Erythroblast (primary cell): Measurements from ENCODE around the gene YIPF3.
"Not testable (repeated sequence)": the region's sequence is repeated elsewhere in the genome, so short reads cannot be mapped to it uniquely, and the experiment has no call there.

Experiments
- DNase-seq, 2 experiments: peaks; one replicate each; lab custom pipeline; 2025; lab: John Stamatoyannopoulos, UW
- GATA1 ChIP-seq: IDR thresholded peaks from 2 replicates; pipeline ENCODE4 v1.6.1; 2011; ENCODE audit warnings: low read depth, mild to moderate bottlenecking, control low read depth, low read length, moderate library complexity
- POLR2A ChIP-seq: IDR thresholded peaks from 2 replicates; pipeline ENCODE4 v1.6.1; 2011; ENCODE audit warnings: mild to moderate bottlenecking, low read length

YIPF3 gene

DNA sequence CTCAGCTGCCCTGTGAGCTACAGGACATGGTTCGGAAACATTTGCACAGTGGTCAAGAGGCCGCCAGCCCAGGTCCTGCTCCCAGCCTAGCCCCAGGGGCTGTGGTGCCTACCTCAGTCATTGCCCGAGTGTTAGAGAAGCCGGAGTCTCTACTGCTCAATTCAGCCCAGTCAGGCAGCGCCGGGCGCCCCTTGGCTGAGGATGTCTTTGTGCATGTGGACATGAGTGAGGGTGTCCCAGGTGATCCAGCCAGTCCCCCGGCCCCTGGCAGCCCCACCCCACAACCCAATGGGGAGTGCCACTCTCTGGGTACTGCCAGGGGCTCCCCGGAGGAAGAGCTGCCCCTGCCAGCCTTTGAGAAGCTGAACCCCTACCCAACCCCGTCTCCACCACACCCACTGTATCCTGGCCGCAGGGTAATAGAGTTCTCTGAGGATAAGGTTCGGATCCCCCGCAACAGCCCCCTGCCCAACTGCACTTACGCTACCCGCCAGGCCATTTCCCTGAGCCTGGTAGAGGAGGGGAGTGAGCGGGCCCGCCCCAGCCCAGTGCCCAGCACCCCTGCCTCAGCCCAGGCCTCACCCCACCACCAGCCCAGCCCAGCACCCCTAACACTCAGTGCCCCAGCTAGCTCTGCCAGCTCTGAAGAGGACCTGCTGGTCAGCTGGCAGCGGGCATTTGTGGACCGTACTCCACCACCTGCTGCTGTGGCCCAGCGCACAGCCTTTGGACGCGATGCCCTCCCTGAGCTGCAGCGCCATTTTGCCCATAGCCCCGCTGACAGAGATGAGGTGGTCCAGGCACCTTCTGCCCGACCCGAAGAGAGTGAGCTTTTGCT lies 11.8 kb downstream of the YIPF3 start:
- DNase-seq = no peak
- TF ChIP-seq POLR2A = no peak
- TF ChIP-seq GATA1 = no peak

GRCh38 chr6:43503443-43503842 lies 13.3 kb downstream of the YIPF3 start:
- no peak for TF ChIP-seq GATA1
- TF ChIP-seq POLR2A = no peak
- DNase-seq = no peak

- no peak for TF ChIP-seq POLR2A
- DNase-seq = no peak
Observed at GRCh38 chr6:43502666-43503065, 14.1 kb downstream of the YIPF3 start.

DNA sequence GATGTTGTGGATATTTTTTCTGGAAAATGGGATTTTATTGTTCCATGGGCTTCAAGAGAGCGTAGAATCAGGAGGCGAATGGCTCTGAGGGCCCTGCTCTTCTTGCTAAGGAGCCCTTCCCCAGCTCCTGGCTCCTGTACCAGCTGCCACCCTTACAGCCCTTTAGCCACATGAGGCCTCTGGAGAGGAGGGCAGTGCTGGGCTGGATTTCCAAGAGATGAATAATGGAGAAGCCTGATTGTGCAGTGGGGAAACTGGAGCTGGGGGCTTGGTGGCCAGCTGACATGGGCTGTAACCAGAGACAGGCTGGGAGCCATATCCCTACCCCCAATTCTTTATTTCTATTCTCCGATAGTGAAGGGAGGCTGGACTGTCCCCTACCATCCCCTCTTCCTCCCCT lies 15.8 kb downstream of the YIPF3 start:
- TF ChIP-seq GATA1 = no peak
- TF ChIP-seq POLR2A = no peak
- no peak for DNase-seq

DNA sequence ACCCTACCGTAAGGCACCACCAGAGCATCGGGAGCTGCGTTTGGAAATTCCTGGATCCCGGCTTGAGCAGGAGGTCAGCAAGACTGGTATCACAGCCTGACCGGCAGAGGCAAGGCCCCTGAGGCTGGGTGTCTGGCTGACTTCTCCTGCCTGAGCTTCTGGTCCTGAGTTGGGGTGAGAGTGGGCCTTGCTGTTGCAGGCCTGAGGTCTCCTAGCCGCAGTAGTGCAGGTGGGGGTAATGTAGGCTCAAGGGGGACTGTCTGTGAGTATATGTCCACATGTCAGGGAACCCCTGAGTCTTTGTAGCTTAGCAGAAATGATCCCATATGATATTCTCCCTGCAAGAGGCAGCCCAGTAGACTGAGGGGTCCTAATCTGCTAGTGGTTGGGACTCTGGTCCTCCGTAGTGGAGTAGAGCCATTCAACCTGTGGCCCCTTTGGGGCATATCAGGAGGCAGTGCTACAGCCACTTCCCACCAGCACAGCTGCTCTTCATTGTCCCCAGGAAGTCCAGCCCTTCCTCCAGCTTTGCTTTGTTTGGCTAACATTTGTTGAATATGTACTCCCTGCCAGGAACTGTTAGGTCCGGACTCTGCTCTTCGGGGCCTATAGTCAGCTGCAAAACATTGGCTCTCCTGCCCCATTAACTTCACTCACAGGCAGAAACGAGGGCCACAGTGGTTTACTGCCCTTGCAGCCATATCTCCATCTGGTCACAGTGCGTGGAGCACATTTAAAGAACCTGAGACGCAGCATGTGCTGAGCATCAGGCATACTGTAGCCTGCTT lies 17.5 kb downstream of the YIPF3 start:
- no peak for TF ChIP-seq POLR2A
- TF ChIP-seq GATA1 = no peak
- DNase-seq = no peak

GRCh38 chr6:43498291-43498690 lies 18.4 kb downstream of the YIPF3 start:
- DNase-seq = not testable (repeated sequence)

- TF ChIP-seq POLR2A (no peak), GATA1 (no peak)
- no peak for DNase-seq
Observed at GRCh38 chr6:43497689-43498088, 19.0 kb downstream of the YIPF3 start.

DNA sequence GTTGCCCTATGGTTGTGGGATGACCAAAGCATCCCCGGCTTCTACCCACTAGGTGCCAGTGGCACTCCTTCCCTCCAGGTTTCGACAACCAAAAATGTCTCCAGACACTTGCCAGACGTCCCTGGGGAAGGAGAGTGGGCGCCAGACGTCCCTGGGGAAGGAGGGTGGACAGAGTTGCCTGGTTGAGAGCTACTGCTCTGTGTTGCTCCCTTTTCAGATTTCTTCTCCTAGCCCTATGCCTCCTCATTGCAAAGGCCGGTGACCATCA lies 19.7 kb downstream of the YIPF3 start:
- TF ChIP-seq POLR2A (no peak), GATA1 (no peak)
- no peak for DNase-seq

GRCh38 chr6:43496370-43497128 lies 20.2 kb downstream of the YIPF3 start:
- peak; percentile 30 to 48 for DNase-seq
- no peak for TF ChIP-seq POLR2A
- no peak for TF ChIP-seq GATA1

DNA sequence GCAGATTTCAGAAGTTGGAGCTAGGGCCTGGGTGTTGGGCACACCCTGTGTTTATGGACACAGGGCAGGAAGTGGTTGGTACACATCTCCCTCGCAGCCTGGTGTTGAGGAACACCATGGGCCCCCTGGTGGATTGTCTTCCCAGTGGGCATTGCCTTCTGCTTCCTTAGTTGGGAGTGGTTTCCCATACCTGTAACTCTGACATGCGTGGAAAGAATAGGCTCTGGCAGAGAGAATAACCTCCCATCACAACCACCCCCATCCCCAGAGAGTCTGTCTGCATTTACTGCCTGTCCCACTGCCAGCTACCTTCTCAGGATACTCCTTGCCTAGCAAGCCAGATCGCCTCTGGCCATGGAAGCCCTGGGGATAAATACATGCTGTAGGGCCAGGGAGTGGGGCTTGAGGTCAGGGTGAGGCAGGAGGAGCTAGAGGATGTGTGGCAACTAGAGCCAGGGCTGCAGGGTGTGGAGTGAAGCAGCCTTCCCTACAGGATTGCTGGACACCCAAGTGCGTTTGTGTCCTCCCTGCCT lies 21.3 kb downstream of the YIPF3 start:
- no peak for DNase-seq
- TF ChIP-seq GATA1 (no peak), POLR2A (no peak)

- TF ChIP-seq POLR2A (no peak), GATA1 (no peak)
- DNase-seq = no peak
Observed at GRCh38 chr6:43494766-43495165, 22.0 kb downstream of the YIPF3 start.

- DNase-seq = no peak
Observed at GRCh38 chr6:43494321-43494720, 22.4 kb downstream of the YIPF3 start.

DNA sequence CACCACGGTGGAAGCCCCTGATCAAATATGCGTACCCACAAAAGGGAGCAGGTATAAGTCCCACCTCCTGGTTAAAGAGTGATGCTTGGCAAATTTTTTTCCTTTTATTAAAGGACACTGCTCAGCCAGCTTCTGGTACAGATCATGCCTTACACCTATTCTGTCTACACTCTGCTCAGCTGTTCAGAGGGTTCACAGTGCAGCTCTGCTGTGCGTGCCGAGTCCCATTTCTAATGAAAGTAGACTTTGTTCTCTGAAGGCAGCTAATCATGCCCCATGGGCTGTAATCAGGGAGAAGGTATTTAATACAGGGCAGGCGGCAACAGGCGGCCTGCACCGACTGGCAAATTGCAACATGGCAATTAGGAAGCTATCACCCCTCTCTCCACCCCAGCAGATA lies 22.9 kb downstream of the YIPF3 start:
- TF ChIP-seq GATA1 = no peak
- TF ChIP-seq POLR2A = no peak
- DNase-seq = no peak

More at GRCh38 chr6:43494321-43494720, 22.4 kb downstream of the YIPF3 start:
- TF ChIP-seq GATA1 (no peak), POLR2A (no peak)

- DNase-seq = no peak
- TF ChIP-seq POLR2A (no peak), GATA1 (no peak)
Observed at GRCh38 chr6:43493230-43493629, 23.5 kb downstream of the YIPF3 start.

- DNase-seq = no peak
- TF ChIP-seq POLR2A = no peak
- no peak for TF ChIP-seq GATA1
Observed at GRCh38 chr6:43492673-43493072, 24.1 kb downstream of the YIPF3 start.
